ENCODE measurements around the gene DEGS1. TPM values are rescaled to one million over a fixed set of nuclear protein-coding genes. Genes with fewer than 3 reads are reported as not detected.

Gene DEGS1
- total RNA-seq = 90.2 and 135 TPM in 2 replicates

DNA sequence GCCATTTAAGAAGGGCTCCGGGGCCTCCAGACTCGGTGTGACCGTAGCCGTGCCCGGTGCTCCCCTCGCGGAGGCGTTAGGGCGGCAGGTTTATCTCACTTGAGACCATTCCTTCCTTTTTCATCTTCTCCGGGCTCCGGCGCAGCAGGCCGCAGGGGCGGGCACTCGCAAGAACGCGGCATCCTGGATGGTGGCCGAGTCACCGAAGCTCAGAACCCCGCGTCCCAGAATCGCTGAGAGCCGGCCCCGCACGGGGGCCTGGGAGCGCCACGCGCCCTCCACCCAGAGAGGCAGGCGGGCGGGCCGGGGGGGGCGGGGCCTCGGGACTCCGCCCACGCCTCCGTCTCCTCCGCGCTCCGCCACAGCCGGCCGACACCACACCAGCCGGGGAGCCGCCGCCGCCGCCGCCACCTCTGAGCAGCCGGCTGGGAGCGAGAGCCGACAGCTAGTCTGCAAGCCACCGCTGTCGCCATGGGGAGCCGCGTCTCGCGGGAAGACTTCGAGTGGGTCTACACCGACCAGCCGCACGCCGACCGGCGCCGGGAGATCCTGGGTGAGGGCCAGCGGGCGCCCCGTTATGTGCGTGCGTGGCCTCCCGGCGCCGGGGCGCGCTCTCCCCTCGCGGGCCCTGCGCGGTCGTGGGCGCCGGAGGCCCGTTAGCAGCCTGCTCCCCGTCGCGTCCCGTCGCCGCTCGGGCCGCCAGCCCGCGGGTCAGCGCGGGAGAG is at the start of gene DEGS1:
DEGS1 (plus strand) TSS at position 375 of the 725 bp plus-strand sequence; CDS start at position 472, 97 bp downstream.
- peak within 1 kb of the TSS; percentile 75 for H3K4me3 ChIP-seq (ENCODE audit: low read depth, low read length)
- peak; percentile 80 for DNase-seq (ENCODE audit: low read depth)
- TF ChIP-seq CTCF (IDR thresholded peaks at IDR 0.05; ENCODE audit: insufficient read depth, low read depth, low read length) = no peak

DNA sequence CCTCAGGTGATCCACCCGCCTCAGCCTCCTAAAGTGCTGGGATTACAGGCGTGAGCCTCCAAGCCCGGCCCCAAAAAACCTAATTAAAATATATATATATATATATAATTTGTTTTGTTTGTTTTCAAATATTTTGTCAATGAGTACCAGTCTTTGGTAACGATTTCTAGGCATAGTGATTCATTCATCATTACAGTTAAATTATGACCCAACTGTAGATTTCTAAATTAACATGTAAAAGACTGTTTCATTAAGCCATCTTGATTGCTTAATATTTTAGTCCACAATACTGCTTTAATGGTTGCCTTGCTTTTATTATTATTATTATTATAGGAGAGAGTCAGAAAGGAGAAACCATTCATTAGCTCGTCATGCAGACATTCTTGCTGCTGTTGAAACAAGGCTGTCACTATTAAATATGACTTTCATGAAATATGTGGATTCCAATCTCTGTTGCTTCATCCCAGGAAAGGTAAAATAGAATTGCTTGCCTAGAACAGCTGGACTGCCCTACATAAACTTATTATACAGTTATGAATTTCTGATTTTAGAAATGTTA is 49.2 kb upstream of the DEGS1 start:
- TF ChIP-seq CTCF (IDR thresholded peaks at IDR 0.05; ENCODE audit: insufficient read depth, low read depth, low read length) = no peak
- no peak overlapping the region for H3K4me3 ChIP-seq (ENCODE audit: low read depth, low read length)
- no peak for DNase-seq (ENCODE audit: low read depth)

GRCh38 chr1:224137518-224137917 is 45.5 kb upstream of the DEGS1 start:
- no peak overlapping the region for H3K4me3 ChIP-seq (ENCODE audit: low read depth, low read length)
- TF ChIP-seq CTCF (IDR thresholded peaks at IDR 0.05; ENCODE audit: insufficient read depth, low read depth, low read length) = no peak
- DNase-seq (ENCODE audit: low read depth) = no peak

GRCh38 chr1:224138198-224138597 is 44.8 kb upstream of the DEGS1 start:
- DNase-seq (ENCODE audit: low read depth) = no peak
- no peak for TF ChIP-seq CTCF (IDR thresholded peaks at IDR 0.05; ENCODE audit: insufficient read depth, low read depth, low read length)
- no peak overlapping the region for H3K4me3 ChIP-seq (ENCODE audit: low read depth, low read length)

DNA sequence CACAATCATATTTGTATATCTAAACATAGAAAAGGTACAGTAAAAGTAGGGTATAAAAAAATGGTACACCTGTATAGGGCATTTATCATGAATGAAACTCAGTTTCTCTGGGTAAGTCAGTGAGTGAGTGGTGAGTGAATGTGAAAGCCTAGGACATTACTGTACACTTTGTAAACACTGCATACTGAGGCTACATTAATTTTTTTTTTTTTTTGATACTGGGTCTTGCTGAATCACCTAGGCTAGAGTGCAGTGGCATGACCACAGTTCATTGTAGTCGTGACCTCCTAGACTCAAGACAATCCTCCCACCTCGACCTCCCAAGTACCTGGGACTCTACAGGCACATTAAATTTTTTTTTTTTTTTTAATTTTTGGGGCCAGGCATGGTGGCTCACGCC is 41.3 kb upstream of the DEGS1 start:
- DNase-seq (ENCODE audit: low read depth) = no peak
- no peak for TF ChIP-seq CTCF (IDR thresholded peaks at IDR 0.05; ENCODE audit: insufficient read depth, low read depth, low read length)
- no peak overlapping the region for H3K4me3 ChIP-seq (ENCODE audit: low read depth, low read length)

- DNase-seq (ENCODE audit: low read depth) = no peak
- TF ChIP-seq CTCF (IDR thresholded peaks at IDR 0.05; ENCODE audit: insufficient read depth, low read depth, low read length) = no peak
Measured at GRCh38 chr1:224149709-224150108, 33.3 kb upstream of the DEGS1 start.

More at GRCh38 chr1:224149709-224150108, 33.3 kb upstream of the DEGS1 start:
- H3K4me3 ChIP-seq (ENCODE audit: low read depth, low read length) = no peak overlapping the region

Data from fibroblast of villous mesenchyme (primary cell).